ENCODE results near the gene KLHL26.

DNA sequence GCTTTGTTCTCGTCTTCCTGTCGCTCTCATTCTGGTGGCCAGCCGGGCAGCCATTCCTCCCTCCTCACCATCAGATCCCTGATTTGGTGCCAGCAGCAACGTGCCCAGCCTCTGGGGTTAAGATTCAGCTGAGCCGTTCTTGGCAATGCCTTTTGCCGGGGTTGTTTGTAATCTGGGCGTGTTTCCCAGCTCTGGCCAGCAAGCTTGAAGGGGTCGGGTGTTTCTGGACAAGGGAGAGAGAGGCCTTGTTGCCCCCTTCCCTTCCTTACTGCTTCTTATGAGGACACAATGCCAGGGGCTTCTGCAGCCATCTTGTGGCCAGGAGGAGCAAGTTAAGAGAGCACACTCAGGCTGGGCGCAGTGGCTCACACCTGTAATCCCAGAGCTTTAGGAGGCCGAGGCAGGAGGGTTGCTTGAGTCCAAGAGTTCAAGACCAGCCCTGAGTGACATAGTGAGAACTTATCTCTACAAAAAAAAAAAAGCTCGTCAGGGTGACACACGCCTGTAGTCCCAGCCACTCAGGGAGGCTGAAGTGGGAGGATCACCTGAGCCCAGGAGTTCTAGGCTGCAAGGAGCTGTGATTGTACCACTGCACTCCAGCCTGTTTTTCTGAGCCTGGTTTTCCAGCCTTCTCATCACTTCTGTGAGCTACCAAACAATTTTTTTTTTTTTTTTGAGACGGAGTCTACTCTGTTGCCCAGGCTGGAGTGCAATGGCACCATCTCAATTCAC is 35.9 kb downstream of the KLHL26 start:
- TF ChIP-seq EZH2 (IDR thresholded peaks at IDR 0.05; ENCODE audit: borderline replicate concordance, low read length) = no peak
- TF ChIP-seq, protein P1, sequence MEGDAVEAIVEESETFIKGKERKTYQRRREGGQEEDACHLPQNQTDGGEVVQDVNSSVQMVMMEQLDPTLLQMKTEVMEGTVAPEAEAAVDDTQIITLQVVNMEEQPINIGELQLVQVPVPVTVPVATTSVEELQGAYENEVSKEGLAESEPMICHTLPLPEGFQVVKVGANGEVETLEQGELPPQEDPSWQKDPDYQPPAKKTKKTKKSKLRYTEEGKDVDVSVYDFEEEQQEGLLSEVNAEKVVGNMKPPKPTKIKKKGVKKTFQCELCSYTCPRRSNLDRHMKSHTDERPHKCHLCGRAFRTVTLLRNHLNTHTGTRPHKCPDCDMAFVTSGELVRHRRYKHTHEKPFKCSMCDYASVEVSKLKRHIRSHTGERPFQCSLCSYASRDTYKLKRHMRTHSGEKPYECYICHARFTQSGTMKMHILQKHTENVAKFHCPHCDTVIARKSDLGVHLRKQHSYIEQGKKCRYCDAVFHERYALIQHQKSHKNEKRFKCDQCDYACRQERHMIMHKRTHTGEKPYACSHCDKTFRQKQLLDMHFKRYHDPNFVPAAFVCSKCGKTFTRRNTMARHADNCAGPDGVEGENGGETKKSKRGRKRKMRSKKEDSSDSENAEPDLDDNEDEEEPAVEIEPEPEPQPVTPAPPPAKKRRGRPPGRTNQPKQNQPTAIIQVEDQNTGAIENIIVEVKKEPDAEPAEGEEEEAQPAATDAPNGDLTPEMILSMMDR (conservative IDR thresholded peaks at IDR 0.05 in 1 of 2, IDR thresholded peaks at IDR 0.05 in 1 of 2; ENCODE audit: extremely low read depth in 1 of 2, insufficient read depth in 1 of 2, low read depth in 1 of 2, low read length in 2 of 2) = peak in 1 of 2 donors; percentile 34

All from mammary epithelial cell (primary cell).